Endothelial cell of umbilical vein (primary cell): ENCODE data around the gene NLRC3. TPM values are rescaled to one million over a fixed set of nuclear protein-coding genes. Genes with fewer than 3 reads are reported as not detected.

Source experiments
- BruUV-seq: library from RNA; stranded (reverse); fragments of 400-500 nt; replicated peaks from 2 replicates; lab custom pipeline; 2021; lab: Mats Ljungman, UMichigan
- CTCF ChIA-PET: fragments of 300-600, 350-600 bp; sonication (Branson Sonifier 250); formaldehyde crosslinking; loops from one replicate; lab custom pipeline; 2021; ENCODE audit warnings: antibody characterized with exemption, inconsistent platforms; lab: Charles Lee
- POLR2A ChIA-PET: fragments of 300-600, 350-600 bp; sonication (Branson Sonifier 250); formaldehyde crosslinking; loops from one replicate; lab custom pipeline; 2021; ENCODE audit warnings: antibody characterized with exemption, inconsistent platforms; lab: Charles Lee
- DNase-seq: peaks from one replicate; pipeline ENCODE4 v3.0.0-alpha.2; 2011; ENCODE audit warnings: low read depth, low spot score
- FAIRE-seq: peaks from 2 replicates; lab custom pipeline; 2011; peaks lifted over from hg19 to GRCh38; lab: Jason Lieb, UNC
- H2AFZ ChIP-seq: 2 replicates; pipeline ENCODE4 v1.6.0; 2012; ENCODE audit warnings: low read depth, low read length, control low read depth, inconsistent platforms
- H3K27ac ChIP-seq: 2 replicates; pipeline ENCODE4 v1.5.1; 2011; ENCODE audit warnings: low read depth, mild to moderate bottlenecking, control low read depth, low read length, moderate library complexity; ENCODE audit not compliant: insufficient read depth
- H3K27me3 ChIP-seq, 2 experiments: 2 replicates each; pipeline versions ENCODE4 v1.6.0 to v1.6.1; 2011; ENCODE audit warnings: low read length in 2 of 2, mixed read lengths in 1 of 2; ENCODE audit not compliant: control insufficient read depth in 2 of 2, insufficient read depth in 2 of 2
- H3K36me3 ChIP-seq, 2 experiments: 2 replicates in 1 of 2; 3 replicates in 1 of 2; pipeline ENCODE4 v1.5.1; 2011; ENCODE audit warnings: low read length in 2 of 2, mild to moderate bottlenecking in 1 of 2, moderate library complexity in 1 of 2; ENCODE audit not compliant: control insufficient read depth in 2 of 2, insufficient read depth in 2 of 2; ENCODE audit errors: extremely low read depth in 1 of 2
- H3K4me1 ChIP-seq: 3 replicates; pipeline ENCODE4 v1.5.1; 2011; ENCODE audit warnings: mild to moderate bottlenecking, low read length; ENCODE audit not compliant: control insufficient read depth, insufficient read depth; ENCODE audit errors: extremely low read depth
- H3K4me2 ChIP-seq: 2 replicates; pipeline ENCODE4 v1.6.1; 2011; ENCODE audit warnings: low read length, control low read depth, mixed read lengths; ENCODE audit not compliant: insufficient read depth
- H3K4me3 ChIP-seq, 3 experiments: fragments of 200-600 bp in 1 of 3; sonication (generic), shearing (Covaris generic) in 1 of 3; replicated peaks in 1 of 3; 2 replicates each; pipeline ENCODE4 v1.5.1; 2011 to 2016; ENCODE audit warnings: control low read depth in 3 of 3, low read length in 3 of 3, mild to moderate bottlenecking in 2 of 3, inconsistent platforms in 1 of 3, low read depth in 1 of 3, moderate library complexity in 1 of 3; ENCODE audit not compliant: insufficient read depth in 1 of 3
- H3K79me2 ChIP-seq: 2 replicates; pipeline ENCODE4 v1.6.0; 2012; ENCODE audit warnings: low read length, inconsistent platforms; ENCODE audit not compliant: control insufficient read depth, insufficient read depth
- H3K9ac ChIP-seq: replicated peaks from 2 replicates; pipeline ENCODE3; 2011; ENCODE audit warnings: low read length, control low read depth; ENCODE audit not compliant: insufficient read depth; ENCODE audit errors: extremely low read depth
- H3K9me1 ChIP-seq: replicated peaks from 3 replicates; pipeline ENCODE4 v1.6.0; 2011; ENCODE audit warnings: mild to moderate bottlenecking, low read length; ENCODE audit not compliant: control insufficient read depth, insufficient read depth; ENCODE audit errors: extremely low read depth
- H3K9me3 ChIP-seq: replicated peaks from 2 replicates; pipeline ENCODE4 v1.5.1; 2012; ENCODE audit warnings: low read length, inconsistent platforms; ENCODE audit not compliant: control insufficient read depth, insufficient read depth
- H4K20me1 ChIP-seq: replicated peaks from 2 replicates; pipeline ENCODE3; 2011; ENCODE audit warnings: mild to moderate bottlenecking, low read length; ENCODE audit not compliant: control insufficient read depth, insufficient read depth; ENCODE audit errors: extremely low read depth
- EZH2 ChIP-seq: IDR thresholded peaks from 2 replicates; pipeline ENCODE4 v1.6.1; 2012; ENCODE audit warnings: borderline replicate concordance, low read depth, mild to moderate bottlenecking, moderate library complexity, low read length, inconsistent platforms; ENCODE audit not compliant: severe bottlenecking
- FOS ChIP-seq: IDR thresholded peaks from 2 replicates; pipeline ENCODE4 v1.6.1; 2011; ENCODE audit warnings: mild to moderate bottlenecking, low read length, moderate library complexity, borderline replicate concordance; ENCODE audit not compliant: insufficient read depth
- GATA2 ChIP-seq: IDR thresholded peaks from 2 replicates; pipeline ENCODE4 v1.7.0; 2011; ENCODE audit warnings: low read depth, mild to moderate bottlenecking, moderate library complexity, mixed read lengths, low read length; ENCODE audit not compliant: insufficient read length, insufficient read depth
- JUN ChIP-seq: IDR thresholded peaks from 2 replicates; pipeline ENCODE4 v1.6.1; 2011; ENCODE audit warnings: borderline replicate concordance, low read depth; ENCODE audit not compliant: insufficient read length, insufficient read depth
- MYC ChIP-seq: IDR thresholded peaks from one replicate; pipeline ENCODE4 v1.6.1; 2011; ENCODE audit warnings: mild to moderate bottlenecking, low read depth, low read length
- POLR2A ChIP-seq: IDR thresholded peaks from 2 replicates; pipeline ENCODE4 v1.6.1; 2012; ENCODE audit warnings: low read depth, mild to moderate bottlenecking, control low read depth, low read length
- POLR2AphosphoS5 ChIP-seq: IDR thresholded peaks from 2 replicates; pipeline ENCODE4 v1.6.1; 2012; ENCODE audit warnings: low read depth, mild to moderate bottlenecking, control low read depth, low read length, moderate library complexity; ENCODE audit not compliant: insufficient read depth
- dilution Hi-C: fragments of 300-500 bp; cut with MboI; formaldehyde crosslinking; loops from one replicate; pipeline ENCODE4 v1.15.0; 2019; ENCODE audit warnings: low sequenced_read_pairs; ENCODE audit not compliant: extremely low pct_ligation_motif_present
- intact Hi-C: fragments of 100-400 bp; cut with micrococcal nuclease; formaldehyde crosslinking; loops from one replicate; pipeline ENCODE4 v1.10.0; 2022
- polyA plus RNA-seq, 4 experiments: library from polyadenylated mRNA; depleted of rRNA in 3 of 4; stranded (reverse) in 3 of 4; unstranded in 1 of 4; fragments of >200 nt; gene quantifications; 2 replicates each; pipeline versions ENCODE4 v1.2.1 to v1.2.3, GENCODE V29; 2011 to 2012; ENCODE audit warnings: missing spikeins in 1 of 4
- total RNA-seq: library from RNA; stranded (reverse); gene quantifications from 2 replicates; pipeline ENCODE4 v1.2.3, GENCODE V29; 2021
- TF ChIP-seq, protein P1 (sequence below), 2 donors: IDR thresholded peaks; 1 replicate in 1 of 2; 2 replicates in 1 of 2; pipeline ENCODE4 v1.5.1; 2011; ENCODE audit warnings: low read length in 2 of 2, mild to moderate bottlenecking in 2 of 2, moderate library complexity in 2 of 2, control low read depth in 1 of 2, inconsistent platforms in 1 of 2, low read depth in 1 of 2; ENCODE audit not compliant: insufficient read depth in 1 of 2; ENCODE audit errors: extremely low read depth in 1 of 2
- TF ChIP-seq, protein P2 (sequence below): IDR thresholded peaks from 2 replicates; pipeline ENCODE4 v1.6.1; 2011; ENCODE audit not compliant: insufficient read depth, insufficient read length

Gene NLRC3
- total and polyA plus RNA-seq, 2 donors (not counting 3 experiments of a cell fraction or from before 2014, with no cell fraction given): 0.84 to 3.4 TPM

DNA sequence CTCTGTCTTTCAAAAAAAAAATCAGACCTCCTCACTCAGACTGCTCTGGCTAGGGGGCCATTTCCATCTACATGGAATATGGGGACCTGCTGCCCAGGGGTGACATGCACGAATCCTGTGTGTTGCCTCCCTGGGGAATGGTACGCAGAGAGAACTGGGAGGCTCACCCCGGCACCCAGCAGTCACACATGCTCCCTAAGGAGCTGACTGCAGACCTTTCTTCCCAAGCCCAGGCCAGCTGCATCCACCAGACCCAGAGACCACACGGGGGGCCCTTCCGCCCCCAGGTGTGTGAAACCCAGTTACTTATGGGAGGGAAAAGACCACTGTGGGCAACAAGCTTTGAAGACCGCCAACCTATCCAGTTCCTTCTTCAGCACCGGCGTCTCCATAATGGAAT, 7.2 kb upstream of the NLRC3 start:
- no peak overlapping the region for H3K9ac ChIP-seq
- CTCF ChIA-PET: no interaction called here
- no peak for FAIRE-seq

More for the DNA sequence above, 7.2 kb upstream of the NLRC3 start:
- H3K36me3 ChIP-seq: no peaks in the 10 kb centered on the region
- no peak overlapping the region for H3K4me3 ChIP-seq
- intact Hi-C loops: no loop called here
- no peak overlapping the region for H2AFZ ChIP-seq
- no TSS peak for BruUV-seq
- H3K27me3 ChIP-seq: no peaks in the 10 kb centered on the region
- H3K9me1 ChIP-seq: no peaks in the 10 kb centered on the region
- no peaks in the 10 kb centered on the region for H3K9me3 ChIP-seq
- H3K4me1 ChIP-seq: no peaks in the 10 kb centered on the region
- POLR2A ChIA-PET: no interaction called here
- H4K20me1 ChIP-seq: no peaks in the 10 kb centered on the region
- no peak overlapping the region for H3K4me2 ChIP-seq
- no peak overlapping the region for H3K27ac ChIP-seq
- DNase-seq: no peak
- dilution Hi-C loops: loop anchor here (5.0 kb wide), 1 partner anchor 47 kb away; no protein-coding TSS in a partner anchor
- TF ChIP-seq, protein P1, sequence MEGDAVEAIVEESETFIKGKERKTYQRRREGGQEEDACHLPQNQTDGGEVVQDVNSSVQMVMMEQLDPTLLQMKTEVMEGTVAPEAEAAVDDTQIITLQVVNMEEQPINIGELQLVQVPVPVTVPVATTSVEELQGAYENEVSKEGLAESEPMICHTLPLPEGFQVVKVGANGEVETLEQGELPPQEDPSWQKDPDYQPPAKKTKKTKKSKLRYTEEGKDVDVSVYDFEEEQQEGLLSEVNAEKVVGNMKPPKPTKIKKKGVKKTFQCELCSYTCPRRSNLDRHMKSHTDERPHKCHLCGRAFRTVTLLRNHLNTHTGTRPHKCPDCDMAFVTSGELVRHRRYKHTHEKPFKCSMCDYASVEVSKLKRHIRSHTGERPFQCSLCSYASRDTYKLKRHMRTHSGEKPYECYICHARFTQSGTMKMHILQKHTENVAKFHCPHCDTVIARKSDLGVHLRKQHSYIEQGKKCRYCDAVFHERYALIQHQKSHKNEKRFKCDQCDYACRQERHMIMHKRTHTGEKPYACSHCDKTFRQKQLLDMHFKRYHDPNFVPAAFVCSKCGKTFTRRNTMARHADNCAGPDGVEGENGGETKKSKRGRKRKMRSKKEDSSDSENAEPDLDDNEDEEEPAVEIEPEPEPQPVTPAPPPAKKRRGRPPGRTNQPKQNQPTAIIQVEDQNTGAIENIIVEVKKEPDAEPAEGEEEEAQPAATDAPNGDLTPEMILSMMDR (IDR thresholded peaks at IDR 0.05; ENCODE audit: extremely low read depth in 1 of 2, insufficient read depth in 1 of 2, low read depth in 1 of 2, low read length in 2 of 2): no peak
- no peak for TF ChIP-seq POLR2AphosphoS5
- TF ChIP-seq JUN: no peak
- TF ChIP-seq, protein P2, sequence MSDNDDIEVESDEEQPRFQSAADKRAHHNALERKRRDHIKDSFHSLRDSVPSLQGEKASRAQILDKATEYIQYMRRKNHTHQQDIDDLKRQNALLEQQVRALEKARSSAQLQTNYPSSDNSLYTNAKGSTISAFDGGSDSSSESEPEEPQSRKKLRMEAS: no peak
- no peak for TF ChIP-seq EZH2
- no peak for TF ChIP-seq MYC
- TF ChIP-seq FOS: no peak
- TF ChIP-seq POLR2A: no peak
- no peak for TF ChIP-seq GATA2
- no peaks in the 10 kb centered on the region for H3K79me2 ChIP-seq
